H1 (cell line): Measurements from ENCODE around the gene SEH1L. TPM values are rescaled to one million over a fixed set of nuclear protein-coding genes. Genes with fewer than 3 reads are reported as not detected.
A peak's percentile ranks its signal among the peaks of the same experiment; 100 is the strongest.

Source experiments
- BCL11A ChIP-seq, 2 experiments: IDR thresholded peaks; one replicate each; pipeline ENCODE4 v1.6.1; 2011; ENCODE audit warnings: low read depth in 2 of 2, low read length in 2 of 2, mild to moderate bottlenecking in 2 of 2
- BRCA1 ChIP-seq: IDR thresholded peaks from 2 replicates; pipeline ENCODE4 v1.6.1; 2012; ENCODE audit warnings: low read depth, low read length, improper control_type of control experiment
- CEBPB ChIP-seq: IDR thresholded peaks from 2 replicates; pipeline ENCODE4 v1.6.1; 2012; ENCODE audit warnings: low read depth, low read length
- CTCF ChIP-seq, 3 experiments: IDR thresholded peaks; 1 replicate in 2 of 3; 2 replicates in 1 of 3; pipeline versions ENCODE4 v1.5.1 to v1.6.1; 2011; ENCODE audit warnings: low read length in 3 of 3, mild to moderate bottlenecking in 3 of 3, inconsistent platforms in 2 of 3, low read depth in 1 of 3, moderate library complexity in 1 of 3; ENCODE audit not compliant: insufficient read depth in 1 of 3; ENCODE audit errors: control extremely low read depth in 1 of 3
- FOSL1 ChIP-seq: IDR thresholded peaks from 2 replicates; pipeline ENCODE4 v1.6.1; 2011; ENCODE audit warnings: mild to moderate bottlenecking, low read depth, low read length, moderate library complexity; ENCODE audit not compliant: insufficient read depth
- GABPA ChIP-seq: IDR thresholded peaks from 2 replicates; pipeline ENCODE4 v1.6.1; 2011; ENCODE audit warnings: mild to moderate bottlenecking, low read length, moderate library complexity, borderline replicate concordance; ENCODE audit not compliant: insufficient read depth
- JUND ChIP-seq: IDR thresholded peaks from 2 replicates; pipeline ENCODE4 v1.6.1; 2011; ENCODE audit warnings: mild to moderate bottlenecking, improper control_type of control experiment, low read length
- KDM4A ChIP-seq: IDR thresholded peaks from one replicate; pipeline ENCODE4 v1.7.1; 2012; ENCODE audit warnings: low read depth, mild to moderate bottlenecking, moderate library complexity, low read length, inconsistent platforms; ENCODE audit not compliant: severe bottlenecking
- MAFK ChIP-seq: IDR thresholded peaks from 2 replicates; pipeline ENCODE4 v1.6.1; 2012; ENCODE audit warnings: low read depth, mild to moderate bottlenecking, improper control_type of control experiment, low read length
- MAX ChIP-seq: IDR thresholded peaks from 2 replicates; pipeline ENCODE4 v1.6.1; 2012; ENCODE audit warnings: inconsistent platforms
- NRF1 ChIP-seq: IDR thresholded peaks from 2 replicates; pipeline ENCODE4 v1.6.1; 2011; ENCODE audit warnings: mild to moderate bottlenecking, low read depth, low read length, improper control_type of control experiment
- RBBP5 ChIP-seq: IDR thresholded peaks from 2 replicates; pipeline ENCODE4 v1.7.1; 2012; ENCODE audit warnings: low read depth, mild to moderate bottlenecking, inconsistent platforms, low read length, moderate library complexity, borderline replicate concordance
- RFX5 ChIP-seq: IDR thresholded peaks from 2 replicates; pipeline ENCODE4 v1.6.1; 2011; ENCODE audit warnings: low read depth, low read length, improper control_type of control experiment, borderline replicate concordance
- RNF2 ChIP-seq: fragments of 200-900, 300-1000 bp; sonication (generic); IDR thresholded peaks from 2 replicates; pipeline ENCODE4 v1.7.1; 2016; ENCODE audit warnings: borderline replicate concordance, low read depth, mild to moderate bottlenecking, antibody characterized with exemption, low read length; ENCODE audit not compliant: poor library complexity, severe bottlenecking; ENCODE audit errors: missing control alignments
- SAP30 ChIP-seq: fragments of 300-600 bp; sonication (generic); IDR thresholded peaks from 2 replicates; pipeline ENCODE4 v1.7.1; 2012; ENCODE audit warnings: low read length, moderate library complexity, mild to moderate bottlenecking, inconsistent platforms; ENCODE audit not compliant: insufficient read depth, insufficient replicate concordance
- SIN3A ChIP-seq, 2 experiments: IDR thresholded peaks in 1 of 2; conservative IDR thresholded peaks in 1 of 2; 2 replicates each; pipeline ENCODE4 v1.6.1; 2011 to 2012; ENCODE audit warnings: low read length in 2 of 2, improper control_type of control experiment in 1 of 2, low read depth in 1 of 2, mild to moderate bottlenecking in 1 of 2
- SIRT6 ChIP-seq: IDR thresholded peaks from one replicate; pipeline ENCODE4 v1.7.1; 2012; ENCODE audit warnings: low read length, inconsistent platforms
- SRF ChIP-seq: IDR thresholded peaks from 2 replicates; pipeline ENCODE4 v1.6.1; 2011; ENCODE audit warnings: mild to moderate bottlenecking, low read depth, low read length, moderate library complexity
- SUZ12 ChIP-seq: fragments of 200-600 bp; sonication (generic); IDR thresholded peaks from 2 replicates; pipeline ENCODE4 v1.6.1; 2012; ENCODE audit warnings: mild to moderate bottlenecking, inconsistent platforms, low read length, moderate library complexity, mixed read lengths
- TAF1 ChIP-seq: IDR thresholded peaks from 2 replicates; pipeline ENCODE4 v1.6.1; 2011; ENCODE audit warnings: mild to moderate bottlenecking, low read depth, low read length
- TBP ChIP-seq: IDR thresholded peaks from 2 replicates; pipeline ENCODE4 v1.6.1; 2011; ENCODE audit warnings: low read depth, low read length, improper control_type of control experiment
- polyA plus RNA-seq, 7 experiments: library from polyadenylated mRNA; depleted of rRNA in 3 of 7; stranded (reverse) in 5 of 7; unstranded in 2 of 7; fragments of >200 nt in 5 of 7; fragments of 200-250 nt in 2 of 7; gene quantifications; 1 replicate in 5 of 7; 2 replicates in 1 of 7; 4 replicates in 1 of 7; pipeline versions ENCODE4 v1.2.1 to v1.2.3, GENCODE V29; 2011 to 2013; ENCODE audit warnings: missing spikeins in 2 of 7, mixed read lengths in 2 of 7
- total RNA-seq: library from RNA; stranded (reverse); fragmentation: NEBNext Ultra II Directional; extraction: Animal tissue kit (Norgen Biotek cat#: 25700); gene quantifications from 2 replicates; pipeline ENCODE4 v1.2.1, GENCODE V29; 2021

The SEH1L gene
- total and polyA plus RNA-seq, 2 of the 8 experiments (the other 6 are each of a cell fraction or from before 2014, with no cell fraction given): 41.7 to 96.7 TPM

- no peak for TF ChIP-seq FOSL1
- TF ChIP-seq KDM4A: peak; percentile 32
- no peak for TF ChIP-seq RNF2
- no peak for TF ChIP-seq TBP
- TF ChIP-seq SIRT6: no peak
- TF ChIP-seq SIN3A (conservative IDR thresholded peaks at IDR 0.05 in 1 of 2, IDR thresholded peaks at IDR 0.05 in 1 of 2; ENCODE audit: low read depth in 1 of 2, low read length in 2 of 2): 0 out of 4 replicates have a peak, but pooled peaks of 1 of the 2 experiments have one; percentile 32
- TF ChIP-seq CTCF (IDR thresholded peaks at IDR 0.05; ENCODE audit: control extremely low read depth in 1 of 3, insufficient read depth in 1 of 3, low read depth in 1 of 3, low read length in 3 of 3): no peak
- no peak for TF ChIP-seq JUND
- no peak for TF ChIP-seq SRF
- TF ChIP-seq RFX5: no peak
- no peak for TF ChIP-seq TAF1
- TF ChIP-seq MAFK: no peak
- TF ChIP-seq GABPA: no peak
- peak; percentile 71; the same call in 1 of the 2 replicates for TF ChIP-seq CEBPB
- no peak for TF ChIP-seq SAP30
- TF ChIP-seq SUZ12: no peak
- no peak for TF ChIP-seq MAX
- no peak for TF ChIP-seq BRCA1
- TF ChIP-seq NRF1: no peak
- TF ChIP-seq BCL11A (IDR thresholded peaks at IDR 0.05; ENCODE audit: low read depth in 2 of 2, low read length in 2 of 2): no peak
- no peak for TF ChIP-seq RBBP5
Measured at GRCh38 chr18:12946549-12947284, 1.1 kb upstream of the SEH1L start (continued).
